HG03378 (cell line): ENCODE data around the gene COMMD7.

Experiments
- ATAC-seq: cut with Tn5 transposase; IDR thresholded peaks from one replicate; pipeline ENCODE4 v1.9.1; 2021; ENCODE audit warnings: mild to moderate bottlenecking, moderate library complexity; ENCODE audit not compliant: unreplicated experiment

Gene COMMD7

DNA sequence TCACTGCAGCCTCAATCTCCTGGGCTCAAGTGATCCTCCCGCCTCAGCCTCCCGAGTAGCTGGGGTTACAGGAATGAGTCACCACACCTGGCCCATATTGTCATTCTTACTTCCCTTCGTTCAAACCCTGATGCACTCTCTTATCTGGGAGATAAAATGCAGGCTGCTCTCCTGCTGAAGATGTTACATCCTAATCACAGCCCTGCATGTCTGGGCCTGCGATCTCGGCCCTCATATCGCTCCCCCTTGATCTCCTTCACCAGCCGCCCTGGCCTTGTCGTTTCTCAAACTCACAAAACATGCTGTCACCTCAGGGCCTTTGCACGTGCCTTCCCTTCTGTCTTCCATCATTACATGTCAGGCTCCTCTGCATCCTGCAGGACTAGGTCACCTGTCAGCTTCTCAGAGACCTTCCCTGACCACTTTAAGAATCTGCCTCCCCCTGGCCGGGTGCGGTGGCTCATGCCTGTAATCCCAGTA, 60.7 kb downstream of the COMMD7 start:
- ATAC-seq: no peak

DNA sequence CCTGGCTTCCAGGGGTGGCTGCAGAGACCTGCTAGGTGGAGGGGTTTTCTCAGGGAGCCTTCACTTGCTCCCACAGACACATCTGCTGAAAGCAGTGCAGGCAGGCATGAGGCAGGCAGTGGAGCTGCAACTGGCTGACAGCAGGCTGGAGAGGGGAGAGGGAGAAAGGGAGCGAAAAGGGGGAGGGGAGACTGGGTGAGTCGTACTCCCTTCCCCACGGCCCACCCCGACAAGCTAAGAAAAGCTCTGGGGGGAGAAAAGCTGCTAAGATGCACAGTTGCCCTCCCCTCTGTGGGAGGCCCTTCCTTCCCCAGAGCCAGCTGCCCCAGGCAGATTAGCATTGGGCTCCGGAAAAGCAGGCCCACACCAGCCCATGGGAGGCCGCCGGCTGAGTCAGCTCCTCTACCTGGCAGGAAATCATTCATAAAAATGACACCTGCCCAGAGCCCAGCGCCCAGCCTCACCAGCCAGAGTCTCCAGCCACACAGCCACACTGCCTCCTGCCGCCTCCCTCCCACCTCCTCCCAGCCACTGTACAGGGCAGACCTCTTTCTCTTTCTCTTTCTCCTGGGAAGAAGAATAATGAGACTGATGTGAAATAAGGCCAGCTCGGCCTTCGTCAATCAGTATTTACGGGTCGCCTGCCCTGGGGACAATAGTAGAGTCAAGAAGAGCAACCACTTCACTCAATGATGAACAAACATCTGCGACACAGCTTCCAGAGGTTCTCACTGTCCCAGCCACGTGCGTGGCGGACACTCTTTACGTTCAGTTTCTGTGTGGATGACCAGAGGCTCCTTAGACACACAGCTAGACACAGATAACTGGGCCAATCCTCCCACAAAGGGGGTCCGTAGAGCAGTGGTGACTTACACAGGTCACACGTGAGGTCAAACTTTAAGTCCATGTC, 61.8 kb downstream of the COMMD7 start:
- no peak for ATAC-seq

DNA sequence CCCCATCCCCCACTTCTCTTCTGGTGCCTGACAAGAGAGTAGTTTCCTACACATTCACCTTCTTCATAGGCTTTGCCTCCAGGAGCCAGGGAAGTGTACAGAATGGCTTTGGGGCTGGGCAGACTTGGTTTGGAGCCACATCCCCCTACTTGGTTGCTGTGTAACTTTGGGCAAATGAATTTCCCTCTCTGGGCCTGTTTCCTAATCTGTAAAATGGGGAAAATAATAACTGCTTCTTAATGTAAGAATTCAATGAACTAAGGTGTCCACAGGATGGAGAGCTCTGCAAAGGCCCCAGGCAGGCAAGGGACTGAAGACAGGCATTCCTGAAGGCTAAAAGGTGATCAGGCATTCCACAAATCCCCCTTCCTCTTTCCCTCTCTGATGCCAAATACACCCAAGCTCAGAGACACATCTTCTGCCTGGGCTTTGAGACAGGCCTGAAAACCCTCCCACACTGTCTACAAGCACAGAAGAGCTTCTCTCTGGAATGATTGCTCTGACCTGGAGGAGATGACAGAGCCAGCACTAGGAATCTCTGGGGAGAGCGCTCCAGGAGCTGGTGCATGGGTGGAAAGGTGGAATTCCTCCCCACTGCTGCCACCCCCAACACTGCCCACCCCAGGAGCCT, 62.6 kb downstream of the COMMD7 start:
- no peak for ATAC-seq

DNA sequence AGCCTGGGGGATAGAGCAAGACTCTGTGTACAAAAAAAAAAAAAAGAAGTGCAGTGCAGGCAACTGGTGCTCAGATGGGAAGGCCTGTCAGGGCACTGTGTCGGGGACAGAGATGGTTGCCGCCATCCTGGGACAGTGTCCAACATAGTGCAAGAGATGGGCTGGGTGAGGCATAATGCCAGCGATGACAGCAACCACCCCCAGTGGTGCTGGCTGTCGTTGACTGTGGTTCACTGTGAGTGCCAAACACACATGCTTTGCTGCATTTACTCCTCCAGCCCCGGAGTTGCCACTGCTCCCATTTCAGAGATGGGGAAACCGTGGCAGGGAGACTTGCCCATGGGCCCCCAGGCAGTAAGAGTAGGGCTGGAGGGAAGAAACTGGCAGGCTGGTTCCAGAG, 64.3 kb downstream of the COMMD7 start:
- ATAC-seq: no peak

DNA sequence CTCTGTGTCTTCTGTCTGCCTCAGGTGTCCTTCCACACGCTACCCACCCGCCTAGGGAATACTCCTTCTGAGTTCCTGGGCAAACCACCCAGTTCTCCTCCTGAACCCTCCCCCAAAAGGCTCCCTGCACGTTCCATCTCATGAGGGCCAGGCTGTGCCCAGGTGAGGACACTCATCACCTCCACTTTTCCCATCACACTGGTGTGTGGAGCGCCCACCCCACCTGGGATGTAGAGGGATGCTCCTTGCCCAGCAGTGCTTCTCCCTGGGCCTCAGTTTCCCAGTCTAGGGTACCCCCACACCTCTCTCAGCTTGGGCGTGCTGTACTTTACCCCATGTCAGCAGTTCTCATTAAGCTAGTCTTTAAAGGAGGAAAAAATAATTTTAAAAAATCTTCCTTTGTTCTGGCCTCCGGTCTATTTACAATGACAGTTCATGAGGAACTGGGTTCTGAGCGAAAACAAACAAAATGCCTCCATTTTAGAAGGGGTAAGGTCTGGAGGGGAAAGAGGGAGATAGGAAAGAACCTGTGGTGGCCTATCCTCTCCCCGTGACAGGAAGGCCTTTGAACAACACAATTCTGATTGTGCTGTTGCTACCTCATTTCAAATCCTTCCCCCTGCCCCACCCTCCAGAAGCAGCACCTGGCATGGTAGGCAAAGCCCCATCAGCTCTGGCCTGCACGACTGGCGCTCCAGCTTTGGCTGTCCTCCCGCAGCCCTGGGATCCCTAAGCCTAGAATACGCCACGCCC, 67.9 kb downstream of the COMMD7 start:
- ATAC-seq: no peak

DNA sequence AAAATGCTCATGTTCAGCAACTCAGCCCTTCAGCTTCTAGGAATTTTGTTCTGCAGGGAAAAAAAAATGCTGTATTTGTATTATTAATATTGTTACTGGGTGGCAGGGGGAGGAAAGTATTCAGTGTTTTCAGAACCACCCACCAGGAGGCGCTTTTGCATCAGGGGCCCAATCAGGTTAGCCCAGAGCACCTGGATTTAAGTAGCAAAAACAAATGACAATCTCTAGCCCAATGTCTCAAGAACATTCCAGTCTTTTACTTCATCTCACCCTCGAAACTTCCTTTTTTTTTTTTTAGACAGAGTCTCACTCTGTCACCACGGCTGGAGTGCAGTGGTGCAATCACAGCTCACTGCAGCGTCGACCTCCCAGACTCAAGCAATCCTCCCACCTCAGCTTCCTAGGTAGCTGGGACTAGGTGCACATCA, 68.9 kb downstream of the COMMD7 start:
- ATAC-seq: no peak

DNA sequence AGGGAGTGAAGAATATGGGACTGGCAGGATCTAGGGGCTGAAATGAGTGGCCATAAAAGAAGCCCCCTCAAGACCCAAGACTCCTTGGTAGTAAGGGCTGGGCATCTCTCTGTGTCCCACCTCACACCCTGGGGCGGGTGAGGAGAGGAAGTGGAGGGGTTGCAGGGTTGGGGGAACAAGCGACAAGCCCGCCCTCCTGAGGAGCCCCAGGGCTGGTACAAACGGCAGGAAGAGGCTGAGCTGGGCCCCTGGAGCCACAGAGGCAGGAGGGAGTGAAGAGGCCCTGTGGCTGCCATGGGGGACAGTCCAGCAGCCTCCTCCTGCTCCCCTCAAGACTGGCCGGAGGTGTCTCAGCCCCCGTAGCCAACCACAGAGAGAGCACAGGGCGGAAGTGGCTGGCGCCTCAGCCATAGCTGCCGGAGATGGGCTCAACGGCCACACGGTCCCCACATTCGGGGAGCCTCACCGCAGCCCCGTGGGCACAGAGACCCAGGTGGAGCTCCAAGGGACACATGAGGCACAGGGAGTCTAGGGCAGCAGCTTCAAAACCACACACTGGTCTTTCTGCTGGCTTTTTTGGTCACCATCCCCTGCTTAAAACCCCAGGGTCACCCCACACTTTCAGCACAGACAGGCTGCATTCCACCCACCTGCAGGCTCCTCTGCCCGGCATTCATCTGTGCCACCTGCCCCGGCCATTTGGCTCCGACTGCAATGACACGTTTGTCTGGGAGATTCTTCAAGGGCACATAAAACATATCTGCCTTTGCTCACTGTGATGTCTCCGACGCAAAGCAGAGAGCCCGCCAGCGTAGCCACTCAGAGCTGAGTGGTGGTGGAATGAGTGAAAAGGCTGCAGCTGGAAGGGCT, 70.0 kb downstream of the COMMD7 start:
- no peak for ATAC-seq

DNA sequence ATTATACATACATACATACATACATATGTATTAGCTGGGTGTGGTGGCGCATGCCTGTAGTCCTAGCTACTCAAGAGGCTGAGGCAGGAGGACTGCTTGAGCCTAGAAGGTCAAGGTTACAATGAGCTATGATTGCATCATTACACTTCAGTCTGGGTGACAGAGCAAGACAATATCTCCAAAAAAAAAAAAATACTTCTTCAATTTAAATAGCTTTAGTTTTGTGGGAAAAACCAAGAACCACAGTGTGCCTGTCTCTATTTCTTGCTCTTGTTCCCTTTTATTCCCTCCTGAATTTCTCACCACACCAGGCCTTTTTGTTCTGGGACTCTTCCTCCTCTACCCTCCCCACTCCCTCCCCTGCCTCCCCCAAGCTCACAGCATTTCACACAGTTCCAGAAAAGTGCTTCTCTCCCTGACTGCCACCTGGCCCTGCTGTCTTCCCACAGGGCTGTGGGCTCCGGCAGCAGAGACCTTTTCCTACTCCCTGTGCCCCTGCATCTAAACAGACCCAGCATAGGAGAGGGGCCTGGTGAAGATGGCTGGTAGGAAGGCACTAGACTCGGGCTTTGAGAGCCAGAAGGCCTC, 70.8 kb downstream of the COMMD7 start:
- no peak for ATAC-seq

DNA sequence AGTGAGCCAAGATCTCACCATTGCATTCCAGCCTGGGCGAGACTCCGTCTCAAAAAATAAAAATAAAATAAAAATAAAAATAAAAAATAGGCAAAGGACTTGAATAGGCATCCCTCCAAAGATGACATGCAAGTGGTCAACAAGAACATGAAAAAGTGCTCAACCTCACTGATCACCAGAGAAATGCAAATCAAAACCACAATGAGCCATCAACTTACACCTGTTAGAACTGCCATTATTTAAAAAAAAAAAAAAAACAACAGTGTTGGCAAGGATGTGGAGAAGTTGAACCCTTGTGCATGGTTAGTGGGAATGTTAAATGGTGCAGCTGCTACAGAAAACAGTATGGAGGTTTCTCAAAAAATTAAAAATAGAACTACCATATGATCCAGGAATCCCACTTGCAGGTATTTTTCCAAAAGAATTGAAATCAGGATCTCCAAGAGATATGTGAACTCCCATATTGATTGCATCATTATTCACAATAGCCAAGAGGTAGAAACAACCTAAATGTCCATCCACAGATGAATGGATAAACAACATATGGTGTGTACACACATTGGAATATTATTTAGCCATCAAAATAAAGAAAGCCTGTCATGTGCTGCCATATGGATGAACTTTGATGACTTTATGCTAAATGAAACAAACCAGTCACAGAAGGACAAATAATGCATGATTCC, 72.4 kb downstream of the COMMD7 start:
- no peak for ATAC-seq

DNA sequence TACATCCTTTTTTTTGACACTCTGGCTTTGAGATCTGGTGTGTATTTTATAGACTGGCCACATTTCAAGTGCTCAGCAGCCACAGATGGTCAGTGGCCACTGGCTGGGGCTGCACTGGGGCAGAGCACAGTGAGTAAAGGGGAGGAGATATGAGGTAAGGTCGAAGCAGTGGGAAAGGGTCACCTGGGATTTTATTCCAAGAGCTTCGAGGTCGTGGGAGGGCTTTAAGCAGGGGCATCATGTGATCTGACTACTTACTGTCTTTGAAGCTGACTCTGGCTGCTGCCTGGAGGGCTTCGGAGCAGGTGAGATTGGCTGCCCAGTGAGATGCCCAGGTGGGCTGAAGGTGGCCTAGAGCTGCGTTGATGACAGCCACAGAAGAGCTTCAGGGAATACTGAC, 76.2 kb downstream of the COMMD7 start:
- ATAC-seq: no peak

DNA sequence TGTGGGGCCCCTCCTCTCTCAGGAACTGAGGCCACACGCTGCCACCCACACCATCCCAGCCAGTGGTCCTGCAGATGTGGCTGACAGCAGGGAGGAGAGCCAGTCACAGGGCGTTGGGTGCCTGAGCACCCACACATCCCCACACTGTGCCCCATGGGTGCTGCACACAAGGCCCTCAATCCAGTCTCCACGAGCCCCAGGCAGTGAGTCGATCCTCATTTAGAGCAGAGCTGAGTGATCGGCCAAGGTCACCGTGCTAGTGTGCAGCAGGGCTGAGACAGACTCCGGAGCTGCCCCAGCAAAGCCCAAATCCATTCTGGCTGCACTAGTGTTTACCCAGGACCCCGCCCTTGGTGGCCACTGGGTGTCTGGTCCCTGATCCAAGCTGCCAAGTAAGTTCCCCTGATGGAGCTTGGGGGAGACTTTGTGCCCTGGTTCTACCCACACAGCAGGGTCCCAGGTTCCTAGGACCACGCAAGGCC, 78.5 kb downstream of the COMMD7 start:
- ATAC-seq: no peak

DNA sequence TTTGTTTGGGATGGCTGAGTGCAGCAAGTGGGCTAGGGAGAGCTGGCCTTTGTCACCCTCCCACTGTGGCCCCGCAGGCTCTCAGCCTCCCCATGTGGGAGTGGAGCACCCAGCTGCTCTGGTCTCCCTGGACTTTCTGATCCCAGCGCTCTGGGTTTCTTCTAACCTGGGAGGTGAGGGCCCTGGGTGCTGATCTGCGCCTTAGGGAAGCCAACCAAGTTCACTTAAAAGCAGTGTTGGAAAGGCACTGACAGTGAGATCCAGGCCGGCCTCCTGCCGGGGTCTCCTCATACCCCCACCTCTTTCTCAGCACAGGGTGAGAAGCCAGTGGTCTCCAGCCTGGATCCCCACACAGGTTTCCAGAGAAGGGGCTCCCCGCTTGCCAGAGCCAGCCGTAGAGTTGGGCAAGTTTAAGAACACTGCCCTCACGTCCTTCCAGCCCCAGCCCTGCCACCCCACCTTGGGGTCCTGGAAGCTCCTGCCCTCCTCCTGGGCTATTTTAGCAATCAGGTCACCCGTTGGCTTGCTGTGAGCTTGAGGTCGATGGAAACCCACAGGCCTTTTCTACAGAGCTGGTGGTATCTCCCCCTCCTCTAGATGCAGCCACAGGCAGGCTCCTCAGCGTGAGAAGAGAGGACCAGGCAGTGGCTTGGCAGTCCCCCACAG, 79.1 kb downstream of the COMMD7 start:
- no peak for ATAC-seq

DNA sequence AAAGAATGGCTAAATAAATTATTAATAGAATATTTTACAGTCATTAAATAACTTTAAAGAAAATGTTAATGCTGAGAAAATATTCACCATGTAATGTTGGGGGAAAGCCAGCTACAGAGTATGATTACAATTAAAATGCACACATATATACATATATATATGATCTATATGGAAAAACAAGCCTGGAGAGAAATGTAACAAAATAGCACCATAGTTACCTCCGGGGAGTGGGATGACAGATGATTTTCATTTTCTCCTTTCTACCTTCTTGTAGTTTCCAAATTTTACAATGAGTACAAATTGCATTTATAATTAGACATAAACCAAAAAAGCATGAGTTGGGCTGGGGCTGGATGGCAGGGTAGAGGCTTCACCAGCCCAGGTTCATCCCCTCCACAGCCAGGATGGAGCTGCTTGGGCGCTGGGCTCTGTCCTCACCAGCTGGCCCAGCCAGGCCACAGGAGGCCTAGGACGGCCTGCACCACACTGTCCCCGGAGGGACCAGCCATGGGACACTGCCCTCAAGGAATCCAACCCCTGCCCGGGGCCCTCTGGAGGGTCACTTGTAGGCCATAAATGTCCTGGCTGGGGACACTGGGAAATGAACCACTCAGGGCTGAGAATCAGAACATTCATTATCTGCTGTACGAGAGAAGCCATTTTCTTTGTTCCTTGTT, 79.8 kb downstream of the COMMD7 start:
- no peak for ATAC-seq

DNA sequence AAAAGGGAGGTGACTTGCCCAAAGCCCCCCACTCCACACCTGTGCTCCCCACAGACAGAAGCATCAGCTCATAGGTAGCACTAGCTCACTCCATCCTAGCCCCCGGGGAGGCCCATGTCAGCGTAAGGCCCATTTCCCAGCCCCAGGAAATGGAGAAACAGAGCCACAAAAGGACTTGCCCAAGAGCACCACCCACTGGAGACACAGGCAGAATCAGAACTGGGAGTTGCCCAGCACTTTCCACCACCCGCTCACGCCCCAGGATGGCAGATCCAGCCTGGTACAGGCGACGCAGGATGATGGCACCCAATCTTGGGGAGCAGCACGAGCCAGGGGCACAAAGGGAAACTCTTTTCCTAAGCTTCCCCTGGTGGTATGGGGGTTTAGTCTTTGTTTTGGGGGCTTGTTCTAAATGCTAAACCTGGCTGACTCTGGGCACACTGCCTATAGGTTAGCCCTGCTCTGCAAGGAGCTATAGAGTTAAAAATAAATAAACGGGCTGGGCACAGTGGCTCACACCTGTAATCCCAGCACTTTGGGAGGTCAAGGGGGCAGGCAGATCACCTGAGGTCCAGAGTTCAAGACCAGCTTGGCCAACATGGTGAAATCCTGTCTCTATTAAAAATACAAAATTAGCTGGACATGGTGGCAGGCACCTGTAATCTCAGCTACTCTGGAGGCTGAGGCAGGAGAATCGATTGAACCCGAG, 81.3 kb downstream of the COMMD7 start:
- no peak for ATAC-seq

DNA sequence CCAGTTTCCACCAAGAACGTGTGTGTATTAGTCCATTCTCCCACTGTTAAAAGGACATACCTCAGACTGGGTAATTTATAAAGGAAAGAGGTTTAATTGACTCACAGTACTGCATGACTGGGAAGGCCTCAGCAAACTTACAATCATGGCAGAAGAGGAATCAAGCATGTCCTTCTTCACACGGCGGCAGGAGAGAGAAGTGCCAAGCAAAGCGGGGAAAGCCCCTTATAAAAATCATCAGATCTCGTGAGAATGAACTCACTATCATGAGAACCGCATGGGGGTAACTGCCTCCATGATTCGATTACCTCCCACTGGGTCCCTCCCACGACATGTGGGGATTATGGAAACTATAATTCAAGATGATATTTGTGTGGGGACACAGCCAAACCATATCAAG, 82.6 kb downstream of the COMMD7 start:
- ATAC-seq: no peak

DNA sequence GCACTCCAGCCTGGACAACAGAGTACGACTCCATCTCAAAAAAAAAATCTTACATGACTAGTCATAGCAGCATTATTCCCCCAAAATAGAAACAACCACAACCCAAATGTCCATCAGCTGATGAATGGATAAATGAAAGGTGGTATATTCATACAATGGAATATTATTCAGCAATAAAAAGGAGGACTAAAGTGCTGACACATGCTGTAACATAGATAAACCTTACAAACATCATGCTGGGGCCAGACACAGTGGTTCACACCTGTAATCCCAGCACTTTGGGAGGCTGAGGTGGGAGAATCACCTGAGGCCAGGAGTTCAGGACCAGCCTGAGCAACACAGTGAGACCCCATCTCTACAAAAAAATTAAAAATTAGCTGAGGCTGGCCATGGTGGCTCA, 86.4 kb downstream of the COMMD7 start:
- no peak for ATAC-seq

DNA sequence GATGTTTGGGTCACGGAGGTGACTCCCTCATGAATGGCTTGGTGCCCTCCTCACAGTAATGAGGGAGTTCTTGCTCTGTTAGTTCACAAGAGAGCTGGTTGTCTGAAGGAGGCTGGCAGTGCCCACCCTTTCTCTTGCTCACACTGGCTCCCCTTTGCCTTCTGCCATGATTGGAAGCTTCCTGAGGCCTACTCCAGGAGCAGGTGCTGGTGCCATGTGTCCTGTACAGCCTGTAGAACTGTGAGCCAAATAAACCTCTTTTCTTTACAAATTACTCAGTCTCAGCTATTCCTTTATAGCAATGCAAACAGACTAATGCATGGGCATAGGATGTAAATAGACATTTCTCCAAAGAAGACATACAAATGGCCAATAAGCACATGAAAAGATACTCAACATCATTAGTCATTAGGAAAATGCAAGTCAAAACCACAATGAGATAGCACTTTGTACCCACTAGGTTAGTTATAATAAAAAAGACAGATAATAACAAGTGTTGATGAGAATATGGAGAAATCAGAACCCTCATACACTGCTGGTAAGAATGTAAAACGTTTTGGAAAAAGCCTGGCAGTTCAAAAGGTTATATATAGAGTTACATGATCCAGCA, 87.3 kb downstream of the COMMD7 start:
- ATAC-seq: no peak
